ENCODE results near the gene HOXC11. TPM values are rescaled to one million over a fixed set of nuclear protein-coding genes. Genes with fewer than 3 reads are reported as not detected.

HOXC11 gene
- total and polyA plus RNA-seq, 10 of the 15 experiments (the other 5 are each of a cell fraction or from before 2014, with no cell fraction given), result not detected

- no peak for ATAC-seq
- no peak for TF ChIP-seq CREB1 (IDR thresholded peaks at IDR 0.05; ENCODE audit: low read depth)
- 0 out of 2 replicates have a peak, but pooled peaks have one; percentile 58 for TF ChIP-seq MLLT1 (IDR thresholded peaks at IDR 0.05)
- Histone ChIP-seq H2AFZ (ENCODE audit: control insufficient read depth, low read depth, low read length) (peak overlapping the region; percentile 75), H3K4me3 (no peak overlapping the region), H4K20me1 (ENCODE audit: control insufficient read depth, insufficient read depth) (no peaks in the 10 kb centered on the region), H3K9me3 (replicated peaks; ENCODE audit: control insufficient read depth, insufficient read depth, low read length) (no peaks in the 10 kb centered on the region), H3K79me2 (ENCODE audit: control insufficient read depth, insufficient read depth, low read length) (no peaks in the 10 kb centered on the region), H3K27me3 (replicated peaks in 1 of 2; ENCODE audit: control insufficient read depth in 2 of 2, insufficient read depth in 2 of 2, low read length in 1 of 2) (peaks cover 2 to 3% of the 10 kb centered on the region in 2 experiments), H3K9ac (ENCODE audit: control insufficient read depth, insufficient read depth, low read length) (peak overlapping the region; percentile 31; the same call in 1 of the 2 replicates), H3K4me1 (ENCODE audit: control insufficient read depth, insufficient read depth, low read length) (peaks cover 21% of the 10 kb centered on the region), H3K27ac (ENCODE audit: control insufficient read depth, insufficient read depth) (no peak overlapping the region), H3K4me2 (ENCODE audit: control insufficient read depth, insufficient read depth) (peak overlapping the region; percentile 71), H3K36me3 (ENCODE audit: control insufficient read depth in 2 of 2, insufficient read depth in 2 of 2, low read length in 1 of 2) (no peaks in the 10 kb centered on the region)
- DNase-seq (ENCODE audit: low read depth, low spot score), result no peak
- in situ Hi-C loops (cut with MboI) (loop anchor here (10.0 kb wide), 2 partner anchors 174 to 344 kb away; partner anchors contain the start of gene GPR84), intact Hi-C loops (cut with micrococcal nuclease; ENCODE audit: unreplicated experiment) (loop anchor here (1.0 kb wide), 1 partner anchor 14 kb away; no protein-coding TSS in a partner anchor)
- CTCF ChIA-PET, result interaction anchor here (0.6 to 13.4 kb wide), 5 partner anchors 11 to 171 kb away, joined by 3 to 343 read pairs (median 18); partner anchors contain the start of genes HOXC5, HOXC8 and SMUG1
- POLR2A ChIA-PET, result interaction anchor here (1.1 to 1.2 kb wide), 2 partner anchors 15 to 168 kb away, joined by 3 read pairs; partner anchors contain the start of gene SMUG1
- FAIRE-seq, result no peak
- RAD21 ChIA-PET (ENCODE audit: unreplicated experiment), result interaction anchor here (1.3 to 1.6 kb wide), 2 partner anchors 12 to 170 kb away, joined by 3 to 10 read pairs; partner anchors contain the start of gene HOXC5
- SMC1A ChIA-PET (ENCODE audit: uncharacterized antibody, unreplicated experiment), result interaction anchor here (1.1 to 2.9 kb wide), 3 partner anchors 14 to 187 kb away, joined by 3 to 9 read pairs (median 4); partner anchors contain the start of gene HOXC4
- WGBS (ENCODE audit: insufficient coverage, insufficient replicate concordance, low lambda C conversion rate, missing lambda C conversion rate), result 89% methylated on average over 23 of the region's 23 CpGs
- no TSS peak for BruUV-seq (replicated peaks)
These were observed 47.9 kb downstream of the HOXC11 start for GRCh38 chr12:54020591-54021405.

All from GM12878 (cell line).